Stimulated activated CD4-positive, alpha-beta T cell treated with anti-CD3 and anti-CD28 coated beads, TNF-alpha, amount 100 ng/mL, for 1 hour (primary cell): ENCODE results near the gene ARID5B.

ENCODE experiments used
- DNase-seq, 3 donors: peaks; one replicate each; pipeline ENCODE4 v3.0.0-alpha.2; 2020; ENCODE audit warnings: low read depth in 3 of 3, low spot score in 1 of 3

The ARID5B gene

DNA sequence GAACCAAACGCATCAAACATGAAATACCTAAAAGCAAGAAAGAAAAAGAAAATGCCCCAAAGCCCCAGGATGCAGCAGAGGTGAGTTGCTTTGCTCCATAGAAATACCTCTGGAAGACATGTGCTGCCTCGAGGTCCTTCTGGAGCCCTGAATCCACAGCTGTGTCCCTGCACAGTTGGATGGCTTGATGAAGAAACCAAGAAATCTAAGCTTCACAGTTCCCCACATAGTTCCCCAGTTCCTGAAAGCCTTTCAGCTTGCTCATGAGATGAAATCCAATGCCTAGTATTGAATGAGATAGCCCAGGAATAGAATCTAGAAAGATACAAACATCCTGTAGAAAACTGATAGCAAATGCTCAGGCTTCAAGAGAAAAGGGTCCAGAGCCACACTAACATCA, 184.3 kb downstream of the ARID5B start:
- no peak for DNase-seq

DNA sequence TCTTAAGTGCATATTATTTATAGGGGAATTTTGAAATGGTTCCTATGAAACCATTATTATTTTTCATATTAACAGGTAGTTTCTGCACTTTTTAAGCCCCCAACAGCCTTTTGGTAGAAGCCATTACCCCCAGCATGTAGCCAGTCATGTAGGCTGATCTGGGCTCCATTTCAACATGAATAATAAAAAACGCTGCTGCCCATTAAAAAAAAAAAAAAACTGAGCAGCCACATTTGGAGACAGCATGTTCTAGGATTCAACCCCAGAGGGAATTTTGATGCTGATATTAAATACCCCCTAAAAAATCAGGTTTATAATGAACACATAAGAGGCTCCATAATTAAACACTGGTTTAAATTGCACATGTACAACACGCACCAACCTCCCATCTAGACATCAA, 185.8 kb downstream of the ARID5B start:
- DNase-seq, result no peak

DNA sequence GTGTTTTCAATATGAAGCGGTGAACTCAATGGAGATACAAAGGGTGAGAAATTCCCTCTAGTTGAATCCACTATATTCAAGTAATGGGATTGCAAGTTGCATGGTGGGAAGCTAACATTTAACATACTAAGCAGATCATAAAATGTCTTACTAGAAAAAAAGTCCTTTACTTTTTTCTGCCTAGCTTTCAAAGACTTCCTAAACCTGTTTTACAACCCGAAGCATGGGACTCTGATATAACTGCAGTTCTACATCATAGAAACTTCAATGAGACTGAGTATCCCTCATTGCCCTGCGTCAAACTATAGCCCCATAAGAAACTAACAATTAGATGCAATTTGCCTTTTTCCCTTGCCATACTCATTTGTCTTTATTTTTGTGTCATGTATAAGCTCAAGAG, 187.3 kb downstream of the ARID5B start:
- DNase-seq, result no peak

DNA sequence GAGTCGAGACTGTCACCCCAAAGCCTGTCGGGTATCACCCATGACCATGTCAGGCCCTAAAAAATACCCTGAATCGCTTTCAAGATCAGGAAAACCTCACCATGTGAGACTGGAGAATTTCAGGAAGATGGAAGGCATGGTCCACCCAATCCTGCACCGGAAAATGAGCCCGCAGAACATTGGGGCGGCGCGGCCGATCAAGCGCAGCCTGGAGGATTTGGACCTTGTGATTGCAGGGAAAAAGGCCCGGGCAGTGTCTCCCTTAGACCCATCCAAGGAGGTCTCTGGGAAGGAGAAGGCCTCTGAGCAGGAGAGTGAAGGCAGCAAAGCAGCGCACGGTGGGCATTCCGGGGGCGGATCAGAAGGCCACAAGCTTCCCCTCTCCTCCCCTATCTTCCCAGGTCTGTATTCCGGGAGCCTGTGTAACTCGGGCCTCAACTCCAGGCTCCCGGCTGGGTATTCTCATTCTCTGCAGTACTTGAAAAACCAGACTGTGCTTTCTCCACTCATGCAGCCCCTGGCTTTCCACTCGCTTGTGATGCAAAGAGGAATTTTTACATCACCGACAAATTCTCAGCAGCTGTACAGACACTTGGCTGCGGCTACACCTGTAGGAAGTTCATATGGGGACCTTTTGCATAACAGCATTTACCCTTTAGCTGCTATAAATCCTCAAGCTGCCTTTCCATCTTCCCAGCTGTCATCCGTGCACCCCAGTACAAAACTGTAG, 191.0 kb downstream of the ARID5B start:
- no peak for DNase-seq

DNA sequence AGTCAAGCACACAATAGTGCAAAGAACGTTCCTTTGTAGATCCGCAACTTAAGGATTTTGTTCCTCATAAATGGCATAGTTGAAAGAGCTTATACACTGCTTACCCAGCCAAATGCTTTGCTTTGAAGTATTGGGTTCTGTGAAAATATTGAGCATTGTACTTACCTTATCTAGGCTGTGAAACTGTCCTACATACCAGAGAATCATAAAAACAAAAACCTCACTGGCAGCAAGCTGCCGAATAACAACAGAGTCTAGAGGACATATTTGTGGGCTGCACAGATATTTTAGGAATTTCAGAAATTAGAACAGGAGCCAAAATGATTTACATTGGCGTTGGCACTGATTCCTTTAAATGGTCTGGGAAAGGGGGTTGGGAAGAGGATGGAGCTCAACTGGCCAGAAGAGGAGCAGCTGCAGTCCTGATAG, 192.4 kb downstream of the ARID5B start:
- DNase-seq, result no peak

DNA sequence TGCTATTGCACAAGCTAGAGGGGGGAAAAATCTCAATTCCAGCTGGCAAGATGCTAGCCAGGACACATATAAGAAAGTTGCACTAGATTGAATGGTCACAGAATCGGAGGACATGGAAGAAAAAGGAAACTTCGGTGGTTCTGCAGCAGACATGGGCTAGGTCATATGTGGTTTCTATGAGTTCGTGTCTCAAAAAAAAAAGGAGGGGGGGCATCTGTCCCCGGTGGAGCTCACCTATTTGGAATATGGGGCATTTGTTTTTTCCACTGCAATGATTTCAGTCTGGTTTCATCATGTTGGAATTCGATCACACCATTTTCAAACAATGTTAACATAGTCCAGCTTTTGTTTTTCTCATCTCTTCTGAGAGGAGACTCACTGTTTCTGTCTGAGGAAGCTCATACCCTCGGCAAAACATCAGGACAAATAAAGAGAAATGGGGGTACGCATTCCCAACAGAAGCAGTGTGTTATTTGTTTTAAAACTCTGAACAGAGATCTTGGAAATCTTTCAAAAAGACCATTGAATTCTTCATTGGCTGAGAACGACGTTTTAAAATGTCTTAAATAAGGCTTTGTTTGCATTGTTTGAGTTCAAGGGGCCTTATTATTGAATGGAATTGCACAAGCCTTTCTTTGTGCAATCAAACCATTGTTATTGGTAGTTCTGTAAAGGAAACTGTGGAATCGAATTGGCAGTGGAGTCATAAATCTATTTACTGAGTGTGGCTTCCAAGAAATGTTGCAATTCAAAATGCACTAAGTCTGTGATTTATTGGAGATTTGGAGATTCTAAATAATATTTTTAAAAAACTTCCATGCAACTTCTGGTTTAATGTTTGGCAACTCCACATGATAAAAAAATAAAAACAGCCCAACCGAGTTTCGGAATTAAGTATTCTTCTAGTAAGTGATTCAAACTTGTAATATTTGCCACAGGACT, 194.0 kb downstream of the ARID5B start:
- no peak for DNase-seq

DNA sequence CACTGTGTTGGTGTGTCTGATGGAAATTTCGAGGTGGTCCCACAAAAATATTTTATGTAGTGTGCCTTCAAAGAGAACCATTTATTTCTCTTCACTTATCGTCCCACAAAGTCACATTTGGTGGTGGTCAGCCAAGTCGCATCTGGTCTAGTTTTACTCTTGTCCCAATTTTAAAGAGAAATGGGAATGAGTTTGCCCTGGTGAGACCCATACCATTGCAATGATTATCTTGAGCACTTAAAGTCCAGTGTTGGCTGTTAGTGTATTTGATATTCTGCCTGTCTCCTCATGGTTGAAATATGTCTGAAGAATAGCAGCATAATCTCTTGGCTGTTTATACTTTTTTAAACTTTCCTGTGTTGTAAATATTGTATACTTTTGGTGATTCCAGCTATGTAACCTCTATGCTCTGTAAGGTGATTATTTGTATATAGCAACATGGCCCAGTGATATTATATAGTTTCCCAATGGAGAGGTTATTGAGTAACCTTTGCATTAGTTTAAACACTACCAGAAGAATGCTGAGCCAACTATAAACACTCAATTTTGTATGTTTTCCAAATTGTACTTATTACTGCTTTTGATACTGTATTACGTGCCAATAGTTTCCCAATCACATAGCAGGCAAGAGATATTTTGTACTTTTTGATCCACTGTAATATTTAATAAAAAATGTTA, 194.9 kb downstream of the ARID5B start:
- no peak for DNase-seq

DNA sequence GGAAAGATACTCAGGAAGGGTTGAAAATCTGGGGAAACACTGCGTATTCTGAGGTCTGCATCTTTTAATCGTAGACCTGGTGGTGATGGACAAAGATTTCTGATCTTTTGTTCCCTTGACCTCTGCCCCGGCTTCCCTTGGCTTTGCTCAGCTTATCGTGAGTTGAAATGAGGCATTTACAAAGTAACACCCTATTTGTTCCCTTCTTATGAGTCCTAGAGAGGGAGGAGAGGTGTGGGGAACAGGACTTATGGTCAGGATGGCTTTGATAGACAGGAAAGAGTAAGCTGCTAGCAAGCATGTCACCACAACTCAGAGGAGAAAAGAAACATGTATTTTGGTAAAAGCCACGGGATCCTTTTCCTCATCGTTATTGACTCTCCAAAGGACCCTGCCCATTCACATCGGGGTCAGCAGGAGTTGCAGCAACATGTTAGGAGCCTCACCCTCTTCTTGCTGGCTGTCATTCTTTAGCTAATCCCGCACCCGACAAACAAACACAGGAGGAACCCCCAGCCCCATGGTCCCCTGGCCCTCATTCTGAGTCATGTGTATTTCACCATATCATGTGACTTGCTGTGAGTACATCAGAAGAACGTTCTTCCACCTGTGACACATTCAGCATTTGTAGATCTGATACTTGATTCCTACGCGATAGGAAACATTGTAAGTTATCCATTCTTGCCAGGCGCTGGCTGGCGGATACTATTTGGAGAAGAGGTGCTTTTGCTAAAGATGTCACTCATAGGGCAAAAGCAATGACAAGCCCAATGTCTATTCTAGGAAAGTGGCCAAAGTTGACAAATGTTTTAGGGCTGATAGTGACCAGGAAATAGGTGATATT, 197.0 kb downstream of the ARID5B start:
- DNase-seq, result no peak

DNA sequence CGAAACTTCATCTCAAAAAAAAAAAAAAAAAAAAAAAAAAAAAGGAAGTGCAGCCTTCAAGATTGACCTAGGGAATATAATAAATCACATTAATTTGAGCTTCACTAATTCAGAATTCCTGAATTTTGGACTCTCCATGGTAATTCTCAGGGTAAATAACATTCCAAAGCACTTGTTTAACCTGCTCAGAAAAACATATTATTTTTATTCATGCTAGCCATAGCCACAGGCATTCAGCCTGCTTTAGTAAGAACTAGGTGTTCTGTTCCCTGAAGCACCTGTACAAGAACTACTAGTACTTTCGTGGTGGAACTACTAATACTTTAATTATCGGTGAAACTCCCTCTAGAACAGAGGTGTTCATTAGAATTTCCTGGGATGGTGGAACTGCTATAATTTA, 197.8 kb downstream of the ARID5B start:
- DNase-seq, result no peak

DNA sequence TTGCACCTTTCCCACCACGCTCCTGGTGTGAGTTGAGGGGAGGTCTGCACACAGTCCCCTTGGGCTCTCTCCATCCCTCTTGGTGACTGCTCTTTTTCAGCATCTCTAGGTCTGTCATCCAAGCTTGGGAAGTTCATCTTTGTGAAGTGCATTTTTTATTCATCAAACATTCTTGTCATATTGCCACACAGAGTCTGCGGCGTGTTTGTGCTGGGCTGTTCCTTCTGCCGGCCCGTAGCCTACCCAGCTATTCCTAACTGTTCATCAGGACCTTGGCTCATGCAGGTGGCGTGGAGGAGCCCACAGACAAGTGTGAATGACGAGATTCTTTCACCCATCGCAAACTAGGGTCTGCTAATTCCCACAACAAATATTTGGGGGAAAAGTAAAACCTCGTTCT, 202.4 kb downstream of the ARID5B start:
- DNase-seq, result no peak

DNA sequence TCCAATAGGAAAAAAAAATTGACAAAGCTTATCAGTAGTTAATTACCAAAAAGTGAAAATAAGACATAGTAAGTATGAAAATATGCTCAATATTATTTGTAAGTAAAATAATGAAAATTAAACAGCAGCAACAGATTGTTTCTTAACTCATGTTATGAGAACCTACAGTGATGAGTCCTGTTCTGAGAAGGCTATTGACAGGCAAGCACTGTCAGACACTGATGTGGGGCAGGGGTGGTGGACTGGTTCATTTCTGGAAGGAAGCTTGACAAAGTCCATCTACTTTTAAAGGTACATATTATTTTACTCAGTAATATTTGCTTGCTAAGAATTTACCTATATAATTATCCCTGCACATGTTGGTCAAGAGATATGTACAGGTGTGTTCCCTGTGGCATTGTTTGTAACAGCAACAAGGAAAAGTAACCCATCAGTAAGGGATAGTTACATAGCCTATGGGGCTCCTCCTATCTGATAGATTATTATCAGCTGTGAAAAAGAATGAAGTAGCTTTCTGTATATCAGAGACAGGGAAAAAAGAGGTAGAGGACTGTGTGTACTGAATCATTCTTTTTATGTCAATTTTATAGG, 205.5 kb downstream of the ARID5B start:
- DNase-seq, result no peak

DNA sequence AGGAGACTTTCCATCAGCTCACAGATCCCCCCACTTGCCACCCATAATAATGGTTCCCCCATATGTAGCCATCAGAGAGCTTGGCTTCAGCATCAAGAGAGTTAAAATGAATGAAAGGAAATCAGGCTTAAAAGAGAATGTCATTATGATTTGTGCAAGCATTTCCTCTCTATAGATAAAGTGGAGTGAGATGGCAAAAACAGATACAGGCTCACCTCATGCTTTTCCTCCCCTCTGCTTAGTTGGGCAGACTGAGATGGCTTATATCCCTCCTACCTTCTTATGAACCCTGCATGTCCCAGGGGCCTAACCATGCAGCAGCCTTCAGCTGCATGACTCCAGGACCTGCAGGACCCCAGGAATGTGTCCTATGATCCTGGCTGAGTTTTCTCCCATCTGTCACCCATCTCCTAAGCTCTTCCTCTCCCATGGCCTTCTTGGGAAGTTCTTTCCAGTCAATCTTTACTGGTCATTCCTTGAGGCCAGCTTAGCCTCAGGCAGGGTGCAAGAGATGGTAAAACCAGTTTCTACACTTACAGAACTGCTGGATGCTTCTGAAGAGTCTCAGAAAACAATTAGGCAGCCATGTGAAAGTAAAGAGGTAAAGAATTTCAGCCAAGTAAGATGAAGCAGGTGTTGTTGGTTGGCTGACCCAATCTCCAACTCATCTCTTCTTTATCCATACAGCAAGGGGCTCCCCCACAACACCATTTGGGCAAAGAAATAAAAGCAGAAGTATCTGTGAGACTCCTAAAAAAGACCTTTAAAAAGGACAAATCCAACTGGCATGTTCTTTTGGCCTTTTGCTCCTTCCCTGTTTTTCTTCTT, 207.5 kb downstream of the ARID5B start:
- no peak for DNase-seq

DNA sequence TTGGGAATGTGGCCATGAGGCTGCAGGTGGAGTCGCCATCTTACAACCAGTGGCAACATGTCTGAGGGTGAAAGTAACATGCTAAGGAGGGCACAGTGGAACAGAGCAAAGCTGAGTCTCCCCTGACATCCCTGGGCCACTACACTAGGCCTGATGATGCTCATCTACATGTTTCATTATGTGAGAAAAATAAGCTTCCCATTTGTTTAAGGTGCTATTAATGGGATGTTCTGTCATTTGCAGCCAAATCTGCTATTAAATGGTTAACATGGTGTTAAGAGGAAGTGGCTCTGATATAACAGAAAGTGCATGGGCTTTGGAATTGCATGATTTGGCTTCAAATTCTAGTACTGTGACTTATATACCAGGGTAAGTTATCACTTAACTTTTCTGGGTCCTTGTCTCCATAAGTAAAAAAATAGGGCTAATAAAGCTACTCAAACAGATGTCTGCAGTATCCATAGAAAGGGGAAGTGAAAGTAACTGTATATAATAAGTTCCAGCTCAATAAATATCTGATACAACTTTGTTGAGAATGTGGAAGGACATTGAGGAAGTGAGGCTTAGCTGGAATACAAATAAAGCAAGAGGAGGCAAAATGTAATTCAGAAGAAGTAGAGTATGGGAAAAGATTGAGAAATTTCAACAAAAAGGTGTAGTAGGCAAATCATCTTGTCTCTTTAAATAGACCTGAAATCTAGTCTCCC, 208.2 kb downstream of the ARID5B start:
- DNase-seq, result no peak

DNA sequence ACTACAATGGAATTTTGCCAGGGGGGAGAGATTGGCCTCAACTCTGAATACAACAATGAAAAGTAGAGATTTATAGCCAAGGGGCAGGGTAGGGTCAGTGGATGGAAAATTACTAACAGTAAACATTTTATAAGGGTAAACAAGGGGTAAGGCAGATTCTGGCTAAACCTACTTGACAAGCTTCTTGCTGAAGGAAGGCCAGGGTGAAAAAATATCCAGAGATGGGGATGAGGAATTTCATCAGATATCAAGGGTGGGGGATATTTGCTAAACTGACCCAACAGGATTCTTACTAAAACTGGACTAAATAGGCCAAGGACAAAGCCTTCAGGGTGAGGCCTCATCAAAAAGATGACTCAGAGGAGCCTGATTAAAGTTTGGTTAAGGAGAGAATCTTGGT, 210.8 kb downstream of the ARID5B start:
- DNase-seq, result no peak

DNA sequence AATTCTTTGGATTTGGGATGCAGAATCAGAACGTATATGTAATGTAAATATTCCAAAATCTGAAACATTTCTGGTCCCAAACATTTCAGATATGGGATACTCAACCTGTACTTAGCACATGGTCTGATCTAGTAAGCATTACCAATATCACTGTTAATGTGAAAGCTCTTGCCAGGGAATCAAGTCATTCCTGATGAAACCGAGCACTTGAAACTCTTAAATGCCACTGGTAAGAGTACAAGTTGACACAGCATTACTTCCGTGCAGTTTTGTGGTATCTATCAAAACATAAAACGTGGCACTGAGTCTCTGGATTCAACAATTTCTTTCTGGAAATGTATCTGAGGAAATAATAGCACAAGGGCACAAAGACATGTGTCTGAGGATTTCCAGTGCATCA, 211.5 kb downstream of the ARID5B start:
- no peak for DNase-seq

DNA sequence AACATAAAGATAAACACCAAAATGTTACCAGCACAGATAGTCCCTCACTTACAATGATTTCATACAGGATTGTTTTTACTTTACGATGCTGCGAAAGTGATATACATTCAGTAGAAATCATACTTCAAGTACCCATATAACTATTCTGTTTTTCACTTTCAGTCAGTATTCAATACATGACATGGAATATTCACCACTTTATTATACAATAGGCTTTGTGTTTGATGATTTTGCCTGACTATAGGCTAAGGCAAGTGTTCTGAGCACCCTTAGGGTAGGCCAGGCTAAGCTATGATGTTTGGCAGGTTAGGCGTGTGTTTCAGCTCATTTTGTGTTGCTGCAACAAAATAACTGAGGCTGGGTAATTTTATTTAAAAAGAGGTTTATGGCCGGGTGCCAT, 212.2 kb downstream of the ARID5B start:
- no peak for DNase-seq

DNA sequence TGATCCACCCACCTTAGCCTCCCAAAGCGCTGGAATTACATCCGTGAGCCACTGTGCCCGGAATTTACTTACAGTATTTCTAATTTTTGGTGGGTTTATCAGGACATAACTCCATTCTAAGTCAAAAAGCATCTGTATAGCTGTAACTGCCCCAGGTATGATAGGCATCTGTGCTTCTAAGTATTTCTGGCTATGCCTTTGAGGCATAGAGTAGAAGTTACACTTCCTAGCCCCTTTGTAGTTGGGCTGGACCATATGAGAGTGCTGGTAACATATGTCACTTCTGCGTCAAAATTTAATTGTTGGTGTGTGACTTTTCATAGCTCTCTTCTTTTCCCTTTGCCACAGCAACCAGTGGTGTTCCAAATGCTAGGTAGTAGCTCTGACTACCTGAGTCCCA, 213.8 kb downstream of the ARID5B start:
- no peak for DNase-seq

DNA sequence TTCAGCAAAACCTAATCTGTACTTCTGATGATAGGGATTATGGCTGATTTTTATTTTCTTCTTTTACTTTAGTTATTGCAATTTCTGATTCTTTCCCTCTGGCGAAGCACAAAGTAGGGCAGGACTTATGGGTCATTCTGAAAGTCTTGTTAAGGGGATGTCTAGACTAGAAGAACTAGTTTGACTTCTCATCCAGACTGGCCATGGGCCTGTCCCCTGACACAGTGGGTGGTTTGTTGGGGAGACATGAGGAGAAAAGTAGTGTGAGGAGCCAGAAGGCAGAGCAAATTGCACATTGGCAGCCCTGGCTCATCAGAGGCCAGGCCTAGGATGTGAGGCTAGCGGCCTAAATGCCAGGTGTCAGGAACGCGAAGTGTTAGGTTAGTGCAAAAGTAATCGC, 214.3 kb downstream of the ARID5B start:
- no peak for DNase-seq

DNA sequence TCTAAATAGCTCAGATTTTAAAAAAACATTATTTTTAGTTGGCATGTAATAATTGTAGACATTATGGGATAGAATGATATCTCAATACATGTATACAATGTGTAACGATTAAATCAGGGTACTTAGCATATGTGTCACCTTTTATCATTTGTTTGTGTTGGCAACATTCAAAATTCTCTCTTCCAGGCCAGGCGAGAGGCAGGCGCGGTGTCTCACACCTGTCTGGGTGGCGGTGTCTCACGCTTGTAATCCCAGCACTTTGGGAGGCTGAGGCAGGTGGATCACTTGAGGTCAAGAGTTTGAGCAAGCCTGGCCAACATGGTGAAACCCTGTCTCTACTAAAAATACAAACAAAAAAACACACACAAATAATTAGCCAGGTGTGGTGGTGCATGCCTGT, 215.4 kb downstream of the ARID5B start:
- DNase-seq, result no peak
